GM19193 (cell line): ENCODE data around the gene AZU1.

Experiments used
- POLR2A ChIP-seq: IDR thresholded peaks from 4 replicates; pipeline ENCODE4 v1.6.1; 2011; ENCODE audit not compliant: insufficient read depth, insufficient read length; ENCODE audit errors: extremely low read depth

AZU1 gene, protein sequence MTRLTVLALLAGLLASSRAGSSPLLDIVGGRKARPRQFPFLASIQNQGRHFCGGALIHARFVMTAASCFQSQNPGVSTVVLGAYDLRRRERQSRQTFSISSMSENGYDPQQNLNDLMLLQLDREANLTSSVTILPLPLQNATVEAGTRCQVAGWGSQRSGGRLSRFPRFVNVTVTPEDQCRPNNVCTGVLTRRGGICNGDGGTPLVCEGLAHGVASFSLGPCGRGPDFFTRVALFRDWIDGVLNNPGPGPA

DNA sequence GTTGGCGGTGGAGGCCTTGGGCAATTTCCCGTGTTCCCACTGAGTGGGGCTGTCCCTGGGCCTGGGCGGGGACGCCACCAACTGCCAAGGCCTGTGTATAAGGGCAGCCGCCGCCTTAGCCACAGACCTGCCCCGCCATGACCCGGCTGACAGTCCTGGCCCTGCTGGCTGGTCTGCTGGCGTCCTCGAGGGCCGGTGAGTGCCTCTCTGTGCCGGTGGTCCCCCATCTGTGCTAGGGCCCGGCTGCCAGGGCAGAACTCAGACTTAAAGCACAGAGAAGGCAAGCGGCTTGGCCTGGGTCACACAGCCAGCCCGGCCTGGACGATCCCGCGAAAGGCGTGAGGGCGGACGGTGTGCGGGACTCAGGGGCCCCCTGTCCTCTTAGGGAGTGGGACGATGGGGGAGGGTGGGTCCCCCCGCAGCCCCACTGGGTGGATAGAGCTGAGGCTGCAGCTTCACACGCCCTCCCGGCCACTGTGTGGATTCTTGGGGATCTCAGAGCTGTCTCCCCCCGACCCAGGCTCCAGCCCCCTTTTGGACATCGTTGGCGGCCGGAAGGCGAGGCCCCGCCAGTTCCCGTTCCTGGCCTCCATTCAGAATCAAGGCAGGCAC, at the start of gene AZU1:
AZU1 (plus strand) TSS at position 128 of the 612 bp plus-strand sequence; CDS start at position 138, 10 bp downstream.
- no peak for TF ChIP-seq POLR2A

DNA sequence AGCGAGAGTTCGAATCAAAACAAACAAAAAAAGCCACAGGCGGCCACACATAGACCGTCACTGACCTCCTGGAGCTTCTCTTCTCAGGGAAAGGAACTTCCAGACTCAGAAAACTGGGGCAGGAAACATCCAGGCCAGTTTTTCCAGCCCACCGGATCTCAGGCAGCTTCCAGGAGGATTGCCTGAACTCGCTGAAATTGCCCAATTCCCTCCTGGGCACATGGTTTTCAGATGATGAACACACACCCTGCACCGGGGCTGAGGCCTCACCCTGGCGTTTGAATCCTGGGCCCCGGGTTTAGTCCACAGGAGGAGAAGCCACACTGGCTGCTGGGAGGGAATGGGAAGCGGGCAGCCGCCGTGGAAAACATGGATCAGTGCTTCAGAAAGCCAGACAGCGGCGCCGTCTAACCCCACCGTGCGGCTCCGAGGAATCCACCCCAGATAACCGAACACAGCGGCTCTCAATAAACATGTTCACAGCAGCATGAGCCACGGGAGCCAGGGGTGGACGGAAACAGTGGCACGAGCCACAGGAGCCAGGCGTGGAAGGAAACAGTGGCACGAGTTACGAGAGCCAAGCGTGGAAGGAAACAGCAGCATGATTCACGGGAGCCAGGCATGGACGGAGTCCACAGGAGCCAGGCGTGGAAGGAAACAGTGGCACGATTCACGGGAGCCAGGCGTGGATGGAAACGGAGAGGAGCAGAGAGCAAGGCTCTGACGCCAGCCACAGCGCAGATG, 48.6 kb upstream of the AZU1 start:
- no peak for TF ChIP-seq POLR2A

DNA sequence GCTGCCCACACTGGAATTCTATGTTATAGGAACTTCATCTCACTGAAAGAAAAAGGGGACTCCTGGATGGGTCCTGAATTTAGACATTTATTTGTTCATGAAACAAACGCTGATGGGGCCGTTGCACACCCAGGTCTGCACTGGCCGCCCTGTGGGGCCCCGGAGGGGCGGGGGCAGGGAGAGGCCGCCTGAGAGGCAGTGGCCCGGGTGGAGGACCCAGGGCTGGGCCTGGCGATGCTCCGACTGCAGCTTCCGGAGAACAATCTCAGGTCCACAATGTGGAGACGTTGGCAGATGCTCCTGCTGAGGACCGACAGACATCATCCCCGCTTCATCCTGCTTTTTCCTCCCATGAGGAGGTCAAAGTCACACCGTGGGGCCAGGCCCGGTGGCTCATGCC, 46.7 kb upstream of the AZU1 start:
- TF ChIP-seq POLR2A, result no peak

DNA sequence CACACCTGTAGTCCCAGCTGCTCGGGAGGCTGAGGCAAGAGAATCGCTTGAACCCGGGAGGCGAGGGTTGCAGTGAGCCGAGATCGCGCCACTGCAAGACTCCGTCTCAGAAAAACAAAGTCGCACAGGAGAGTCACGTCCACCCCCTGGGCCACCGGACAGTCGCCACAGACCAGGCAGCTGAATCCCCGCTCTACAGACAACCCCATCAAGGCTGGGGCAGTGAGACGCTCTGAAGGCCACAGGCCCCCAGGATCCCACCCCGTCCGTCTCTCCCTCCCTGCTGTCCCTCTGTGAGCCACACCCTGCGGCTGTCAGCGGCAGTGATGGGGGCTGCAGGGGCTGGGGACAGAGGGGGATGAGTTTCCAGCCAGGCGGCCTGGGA, 45.8 kb upstream of the AZU1 start:
- TF ChIP-seq POLR2A, result no peak

DNA sequence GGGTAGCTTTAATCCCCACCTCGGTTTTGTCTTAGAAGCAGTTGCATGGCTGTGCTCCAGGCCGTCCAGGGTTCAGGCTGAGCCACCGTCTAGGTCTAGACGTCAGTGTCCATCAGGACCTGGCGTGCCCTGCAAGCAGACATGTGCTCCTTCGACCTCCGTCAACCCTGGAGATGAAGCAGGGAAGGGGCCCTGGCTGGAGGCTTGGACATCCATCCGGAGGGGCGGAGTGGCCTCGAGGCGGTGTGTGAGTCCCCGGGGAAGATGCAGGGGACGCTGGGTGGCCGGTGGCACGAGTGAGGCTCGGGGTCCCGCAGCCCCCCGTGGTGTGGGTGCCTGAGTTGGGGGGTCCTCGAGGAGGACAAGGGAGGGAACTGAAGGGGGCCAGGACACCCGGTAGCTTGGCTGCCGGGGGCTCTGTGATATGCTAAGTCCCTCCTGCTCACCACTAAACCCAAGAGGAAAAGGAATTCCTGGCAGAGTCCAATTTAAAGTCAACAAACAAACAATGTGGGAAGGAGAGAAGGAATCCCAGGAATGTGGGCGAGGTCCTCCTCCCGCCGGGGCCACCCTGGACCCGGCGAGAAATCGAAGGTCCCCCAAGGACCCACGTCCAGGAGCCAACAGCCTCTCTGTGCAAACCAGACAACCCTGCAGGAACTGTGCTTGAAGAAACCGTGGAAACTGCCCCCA, 45.3 kb upstream of the AZU1 start:
- no peak for TF ChIP-seq POLR2A

DNA sequence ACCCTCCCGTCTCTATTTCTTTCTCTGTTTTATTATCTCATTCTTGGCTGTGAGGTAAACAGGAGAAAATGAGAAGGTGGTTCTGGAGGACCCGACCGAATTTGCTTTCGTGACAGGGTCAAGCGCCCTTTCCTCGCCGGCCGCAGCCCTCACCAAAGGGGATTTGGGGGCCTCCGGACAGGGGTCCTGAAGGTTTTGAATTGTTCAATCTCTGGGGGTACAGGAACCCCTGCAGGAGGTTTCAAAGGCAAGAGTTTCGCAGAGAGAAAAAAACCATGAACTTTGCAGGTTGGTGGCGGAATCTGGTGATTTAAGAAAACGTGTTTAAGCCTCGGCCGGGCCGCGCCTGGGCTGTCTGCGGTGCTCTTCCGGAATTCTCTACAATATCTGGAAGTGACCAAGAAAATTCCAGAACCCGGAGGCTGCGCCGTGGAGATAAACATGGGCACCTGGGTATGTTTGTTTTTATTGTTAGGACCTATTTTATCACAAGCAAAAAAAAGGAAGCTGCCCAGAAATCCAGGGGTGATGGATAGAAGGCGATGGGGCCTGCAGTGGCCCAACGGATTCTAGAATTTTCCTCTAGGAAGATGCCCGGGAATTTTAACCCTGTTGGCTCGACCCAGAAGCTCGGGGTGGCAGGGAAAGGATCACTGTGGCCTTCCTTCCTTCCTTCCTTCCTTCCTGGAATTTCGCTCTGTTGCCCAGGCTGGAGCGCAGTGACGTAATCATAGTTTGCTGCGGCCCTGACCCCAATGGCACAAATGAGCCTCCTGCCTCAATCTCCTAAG, 44.6 kb upstream of the AZU1 start:
- TF ChIP-seq POLR2A, result no peak

DNA sequence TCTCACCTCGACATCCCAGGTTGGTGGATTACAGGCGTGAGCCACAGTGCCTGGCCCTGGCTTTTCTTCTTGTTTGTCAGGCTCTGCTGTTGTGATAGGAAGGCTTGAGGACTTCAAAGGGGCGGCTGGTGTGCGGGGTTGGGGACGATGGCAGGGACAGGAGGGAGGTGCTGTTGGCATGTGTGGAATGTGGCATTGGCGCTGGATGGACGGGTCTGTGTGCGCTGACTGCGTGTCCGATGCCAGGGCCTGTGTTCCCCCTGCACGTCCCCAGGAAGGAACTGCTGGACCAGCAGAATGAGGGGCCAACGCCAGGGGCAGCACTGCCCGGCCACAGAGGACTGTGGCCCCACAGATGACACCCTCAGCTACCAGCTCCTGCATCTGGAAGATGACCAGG, 43.1 kb upstream of the AZU1 start:
- TF ChIP-seq POLR2A, result no peak

GRCh38 chr19:787536-787935, 40.1 kb upstream of the AZU1 start:
- TF ChIP-seq POLR2A, result no peak

DNA sequence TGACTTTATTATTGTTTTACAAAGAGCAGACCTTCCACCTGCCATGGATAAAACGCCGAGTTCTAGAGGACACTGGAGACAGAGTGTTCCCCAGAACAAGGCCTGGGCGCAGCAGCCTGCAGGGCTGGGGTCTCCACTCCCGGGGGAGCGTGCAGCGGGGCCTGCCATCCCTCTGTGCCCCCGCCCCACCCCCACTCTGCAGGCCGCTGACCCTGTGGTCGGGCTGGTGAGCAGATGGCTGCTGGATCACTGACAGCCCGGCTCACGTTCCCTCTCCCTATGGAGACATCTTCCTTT, 39.0 kb upstream of the AZU1 start:
- no peak for TF ChIP-seq POLR2A

DNA sequence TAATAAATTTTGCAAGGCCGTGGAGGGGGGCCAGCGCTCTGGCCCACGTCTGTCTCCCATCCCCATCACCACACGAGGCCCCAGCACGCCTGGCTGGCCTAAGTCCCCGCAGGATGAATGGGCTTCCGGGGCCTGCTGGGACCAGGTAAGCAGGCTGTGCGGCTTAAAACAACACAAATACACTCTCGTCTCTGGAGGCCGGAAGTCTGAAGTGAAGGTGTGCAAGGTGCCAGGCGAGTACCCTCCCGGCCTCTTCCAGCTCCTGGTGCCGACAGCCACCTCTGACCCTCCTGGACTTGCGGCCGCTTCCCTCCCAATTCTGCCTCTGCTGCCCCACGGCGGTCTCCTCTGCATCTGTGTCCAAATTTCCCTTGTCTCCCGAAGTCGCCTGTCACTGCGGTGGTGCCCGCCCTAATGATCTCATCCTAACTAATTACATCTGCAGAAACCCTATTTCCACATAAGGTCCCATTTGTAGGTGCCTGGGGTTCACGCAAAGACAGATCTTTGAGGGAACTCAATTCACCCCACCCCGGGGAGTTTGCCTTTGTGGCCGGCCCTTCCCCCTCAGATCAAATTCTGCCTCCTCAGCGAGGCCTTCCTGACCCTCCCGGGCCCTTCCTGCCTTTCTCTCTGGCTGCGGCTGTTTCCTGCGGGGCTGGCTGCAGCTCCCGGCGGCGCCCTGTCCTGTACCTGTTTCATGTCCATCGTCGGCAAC, 38.5 kb upstream of the AZU1 start:
- no peak for TF ChIP-seq POLR2A

GRCh38 chr19:789701-790060, 38.0 kb upstream of the AZU1 start:
- TF ChIP-seq POLR2A, result no peak

GRCh38 chr19:791007-791566, 36.5 kb upstream of the AZU1 start:
- TF ChIP-seq POLR2A, result no peak

DNA sequence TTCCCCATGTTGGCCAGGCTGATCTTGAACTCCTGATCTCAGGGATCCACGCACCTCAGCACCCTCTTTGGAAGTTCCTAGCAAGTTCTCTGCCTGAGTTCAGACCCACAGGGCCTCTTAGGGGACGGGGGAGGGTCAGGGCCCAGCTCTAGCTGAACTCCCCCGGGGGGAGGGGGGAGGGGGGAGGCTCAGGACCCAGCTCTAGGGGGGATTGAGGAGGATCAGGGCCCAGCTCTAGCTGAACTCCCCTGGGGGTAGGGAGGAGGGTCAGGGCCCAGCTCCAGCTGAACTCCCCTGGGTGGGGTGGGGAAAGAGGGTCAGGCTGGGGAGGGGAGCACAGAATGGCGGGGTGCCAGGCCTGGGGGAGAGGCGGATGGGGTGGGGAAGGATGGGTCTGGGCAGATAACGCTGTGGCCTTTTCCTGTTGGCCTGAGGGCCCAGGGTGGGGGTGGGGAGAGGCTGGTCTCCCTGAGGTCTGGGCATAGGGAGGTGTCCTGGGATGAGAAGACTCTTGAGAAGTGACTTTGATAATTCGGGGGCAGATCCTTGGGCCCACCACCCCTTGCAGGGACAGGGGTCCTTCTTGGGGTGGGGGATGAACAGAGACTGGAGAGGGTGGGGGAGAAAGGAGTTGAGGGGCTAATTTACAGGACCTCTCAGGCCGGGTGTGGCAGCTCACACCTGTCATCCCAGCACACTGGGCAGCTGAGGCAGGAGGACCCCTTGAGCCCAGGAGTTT, 35.9 kb upstream of the AZU1 start:
- no peak for TF ChIP-seq POLR2A

DNA sequence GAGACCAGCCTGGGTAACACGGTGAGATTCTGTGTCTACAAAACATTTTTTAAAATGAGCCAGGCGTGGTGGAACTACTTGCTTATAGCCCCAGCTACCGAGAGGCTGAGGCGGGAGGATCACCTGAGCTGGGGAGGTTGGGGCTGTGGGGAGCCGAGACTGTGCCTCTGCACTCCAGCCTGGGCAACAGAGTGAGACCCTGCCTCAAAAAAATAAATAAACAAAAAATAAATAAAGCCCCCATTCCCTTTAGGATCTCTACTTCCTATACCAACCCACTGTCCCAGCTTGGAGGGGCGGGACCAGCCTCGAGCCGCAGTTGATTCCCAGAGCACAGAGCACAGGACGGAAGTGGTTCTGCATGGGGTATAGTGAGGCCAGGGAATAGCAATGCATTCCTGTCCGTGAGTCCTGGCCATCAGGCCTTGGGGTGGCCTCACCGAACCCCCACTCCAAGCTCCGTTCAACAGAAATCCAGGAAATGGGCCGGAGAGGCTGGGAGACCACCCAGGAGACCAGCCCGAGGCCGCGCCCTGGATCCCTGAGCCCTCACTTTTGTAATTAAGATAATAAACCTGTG, 35.2 kb upstream of the AZU1 start:
- TF ChIP-seq POLR2A, result no peak

DNA sequence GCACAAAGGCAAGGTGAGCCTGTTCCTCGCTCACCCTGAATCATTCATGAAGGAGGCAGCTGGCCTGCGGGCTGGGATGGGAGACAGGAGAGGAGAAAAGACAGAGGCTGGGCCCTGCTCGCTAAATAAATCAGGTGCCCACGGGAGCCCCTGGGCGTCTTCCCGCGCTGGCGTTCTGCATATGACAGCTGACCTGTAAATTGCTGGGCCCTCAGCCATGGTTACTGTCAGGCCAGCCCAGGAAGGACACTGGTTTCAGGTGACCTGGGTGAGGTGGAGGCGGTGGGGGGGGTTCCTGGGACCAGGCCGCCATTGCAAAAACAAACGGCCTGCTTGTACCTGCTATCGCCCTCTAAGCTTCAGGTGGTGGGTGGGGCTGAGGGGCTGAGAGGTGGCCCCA, 33.8 kb upstream of the AZU1 start:
- TF ChIP-seq POLR2A, result no peak
